ENCODE measurements around the gene DRC1. TPM values are rescaled to one million over a fixed set of nuclear protein-coding genes. Genes with fewer than 3 reads are reported as not detected.

Gene DRC1
- total RNA-seq, 4 donors from 2014 or later = not detected

- TF ChIP-seq CTCF (IDR thresholded peaks at IDR 0.05) = no peak
- DNase-seq (ENCODE audit: low spot score) (no peak), ATAC-seq (ENCODE audit: low FRiP score) (no peak)
These were observed 80.7 kb downstream of the DRC1 start for GRCh38 chr2:26482211-26483026.

- no peak for DNase-seq (ENCODE audit: low spot score)
- TF ChIP-seq CTCF (IDR thresholded peaks at IDR 0.05) = no peak
- no peak for ATAC-seq (ENCODE audit: low FRiP score)
These were observed 81.3 kb downstream of the DRC1 start for GRCh38 chr2:26483027-26483326.

GRCh38 chr2:26483516-26483915, 81.8 kb downstream of the DRC1 start:
- DNase-seq (ENCODE audit: low spot score) = no peak
- no peak for ATAC-seq (ENCODE audit: low FRiP score)
- no peak for TF ChIP-seq CTCF (IDR thresholded peaks at IDR 0.05)

- DNase-seq (ENCODE audit: low spot score) (no peak), ATAC-seq (ENCODE audit: low FRiP score) (no peak)
- TF ChIP-seq CTCF (IDR thresholded peaks at IDR 0.05) = no peak
These were observed 82.3 kb downstream of the DRC1 start for GRCh38 chr2:26483957-26484565.

GRCh38 chr2:26484579-26484978, 82.9 kb downstream of the DRC1 start:
- ATAC-seq (ENCODE audit: low FRiP score) (no peak), DNase-seq (ENCODE audit: low spot score) (no peak)
- no peak for TF ChIP-seq CTCF (IDR thresholded peaks at IDR 0.05)

- DNase-seq (ENCODE audit: low spot score) (no peak), ATAC-seq (ENCODE audit: low FRiP score) (no peak)
- no peak for TF ChIP-seq CTCF (IDR thresholded peaks at IDR 0.05)
These were observed 83.4 kb downstream of the DRC1 start for GRCh38 chr2:26485099-26485498.
